C4-2B (cell line): Measurements from ENCODE around the gene ZNF668.

Experiments
- ZFX ChIP-seq: fragments of 450-650 bp; IDR thresholded peaks from 2 replicates; pipeline ENCODE4 v1.6.1; 2017
- TF ChIP-seq, protein P1 (sequence below): fragments of 450-650 bp; conservative IDR thresholded peaks from 2 replicates; pipeline ENCODE4 v1.5.1; 2017; ENCODE audit warnings: mild to moderate bottlenecking

DNA sequence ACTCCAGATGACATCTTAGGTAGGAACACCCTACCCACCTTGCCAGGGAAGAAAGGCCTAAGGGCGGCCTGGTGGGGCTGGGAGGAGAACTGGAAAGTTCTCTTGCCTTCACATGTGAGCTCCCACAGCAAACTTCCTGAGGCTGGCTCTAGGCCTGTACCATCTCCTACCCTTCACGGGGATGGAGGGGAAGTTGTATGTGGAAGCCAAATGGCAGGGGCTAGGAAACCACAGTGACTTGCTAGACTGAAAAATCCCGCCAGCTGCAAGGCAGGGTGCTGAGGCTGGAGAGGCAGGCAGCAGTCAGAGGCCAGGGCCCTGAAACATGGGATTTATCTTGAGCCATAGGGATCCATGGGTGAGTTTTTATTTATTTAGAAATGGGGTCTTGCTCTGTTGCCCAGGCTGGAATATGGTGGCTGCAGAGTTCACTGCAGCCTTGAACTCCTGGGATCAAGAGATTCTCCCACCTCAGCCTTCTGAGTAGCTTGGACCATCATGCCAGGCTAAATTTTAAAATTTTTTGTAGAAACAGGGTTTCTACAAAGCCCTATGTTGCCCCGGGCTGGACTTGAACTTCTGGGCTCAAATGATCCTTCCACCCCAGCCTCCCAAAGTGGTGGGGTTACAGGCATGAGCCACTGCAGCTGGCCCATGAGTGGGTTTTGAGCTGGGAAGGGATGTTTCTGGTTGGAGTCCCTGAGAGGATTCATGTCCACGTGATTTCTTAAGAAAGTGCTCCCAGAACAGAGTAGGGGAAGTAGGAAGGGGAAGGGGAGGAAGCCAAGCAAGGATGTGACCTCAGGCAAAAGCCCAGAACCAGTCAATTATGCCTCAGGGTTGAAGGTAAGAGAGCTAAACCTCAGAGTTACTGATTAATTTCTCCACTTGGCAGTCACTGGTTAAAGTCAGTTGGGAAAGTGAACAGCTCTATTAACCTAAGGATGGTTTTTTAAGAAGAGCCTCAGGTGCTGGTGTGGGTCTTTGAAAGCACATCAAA is 39.4 kb upstream of the ZNF668 start:
- TF ChIP-seq, protein P1, sequence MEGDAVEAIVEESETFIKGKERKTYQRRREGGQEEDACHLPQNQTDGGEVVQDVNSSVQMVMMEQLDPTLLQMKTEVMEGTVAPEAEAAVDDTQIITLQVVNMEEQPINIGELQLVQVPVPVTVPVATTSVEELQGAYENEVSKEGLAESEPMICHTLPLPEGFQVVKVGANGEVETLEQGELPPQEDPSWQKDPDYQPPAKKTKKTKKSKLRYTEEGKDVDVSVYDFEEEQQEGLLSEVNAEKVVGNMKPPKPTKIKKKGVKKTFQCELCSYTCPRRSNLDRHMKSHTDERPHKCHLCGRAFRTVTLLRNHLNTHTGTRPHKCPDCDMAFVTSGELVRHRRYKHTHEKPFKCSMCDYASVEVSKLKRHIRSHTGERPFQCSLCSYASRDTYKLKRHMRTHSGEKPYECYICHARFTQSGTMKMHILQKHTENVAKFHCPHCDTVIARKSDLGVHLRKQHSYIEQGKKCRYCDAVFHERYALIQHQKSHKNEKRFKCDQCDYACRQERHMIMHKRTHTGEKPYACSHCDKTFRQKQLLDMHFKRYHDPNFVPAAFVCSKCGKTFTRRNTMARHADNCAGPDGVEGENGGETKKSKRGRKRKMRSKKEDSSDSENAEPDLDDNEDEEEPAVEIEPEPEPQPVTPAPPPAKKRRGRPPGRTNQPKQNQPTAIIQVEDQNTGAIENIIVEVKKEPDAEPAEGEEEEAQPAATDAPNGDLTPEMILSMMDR, result no peak
- TF ChIP-seq ZFX, result no peak
